ENCODE measurements around the gene GASK1A.

GASK1A gene

GRCh38 chr3:42999212-42999611, 20.1 kb downstream of the GASK1A start:
- TF ChIP-seq, protein P1, sequence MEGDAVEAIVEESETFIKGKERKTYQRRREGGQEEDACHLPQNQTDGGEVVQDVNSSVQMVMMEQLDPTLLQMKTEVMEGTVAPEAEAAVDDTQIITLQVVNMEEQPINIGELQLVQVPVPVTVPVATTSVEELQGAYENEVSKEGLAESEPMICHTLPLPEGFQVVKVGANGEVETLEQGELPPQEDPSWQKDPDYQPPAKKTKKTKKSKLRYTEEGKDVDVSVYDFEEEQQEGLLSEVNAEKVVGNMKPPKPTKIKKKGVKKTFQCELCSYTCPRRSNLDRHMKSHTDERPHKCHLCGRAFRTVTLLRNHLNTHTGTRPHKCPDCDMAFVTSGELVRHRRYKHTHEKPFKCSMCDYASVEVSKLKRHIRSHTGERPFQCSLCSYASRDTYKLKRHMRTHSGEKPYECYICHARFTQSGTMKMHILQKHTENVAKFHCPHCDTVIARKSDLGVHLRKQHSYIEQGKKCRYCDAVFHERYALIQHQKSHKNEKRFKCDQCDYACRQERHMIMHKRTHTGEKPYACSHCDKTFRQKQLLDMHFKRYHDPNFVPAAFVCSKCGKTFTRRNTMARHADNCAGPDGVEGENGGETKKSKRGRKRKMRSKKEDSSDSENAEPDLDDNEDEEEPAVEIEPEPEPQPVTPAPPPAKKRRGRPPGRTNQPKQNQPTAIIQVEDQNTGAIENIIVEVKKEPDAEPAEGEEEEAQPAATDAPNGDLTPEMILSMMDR (IDR thresholded peaks at IDR 0.05), result no peak

- TF ChIP-seq, protein P1 (IDR thresholded peaks at IDR 0.05), result no peak
These were observed 20.5 kb downstream of the GASK1A start for GRCh38 chr3:42999632-43000031.

GRCh38 chr3:43000387-43000786, 21.3 kb downstream of the GASK1A start:
- TF ChIP-seq, protein P1 (IDR thresholded peaks at IDR 0.05), result no peak

GRCh38 chr3:43001094-43001553, 22.0 kb downstream of the GASK1A start:
- TF ChIP-seq, protein P1 (IDR thresholded peaks at IDR 0.05), result no peak

DNA sequence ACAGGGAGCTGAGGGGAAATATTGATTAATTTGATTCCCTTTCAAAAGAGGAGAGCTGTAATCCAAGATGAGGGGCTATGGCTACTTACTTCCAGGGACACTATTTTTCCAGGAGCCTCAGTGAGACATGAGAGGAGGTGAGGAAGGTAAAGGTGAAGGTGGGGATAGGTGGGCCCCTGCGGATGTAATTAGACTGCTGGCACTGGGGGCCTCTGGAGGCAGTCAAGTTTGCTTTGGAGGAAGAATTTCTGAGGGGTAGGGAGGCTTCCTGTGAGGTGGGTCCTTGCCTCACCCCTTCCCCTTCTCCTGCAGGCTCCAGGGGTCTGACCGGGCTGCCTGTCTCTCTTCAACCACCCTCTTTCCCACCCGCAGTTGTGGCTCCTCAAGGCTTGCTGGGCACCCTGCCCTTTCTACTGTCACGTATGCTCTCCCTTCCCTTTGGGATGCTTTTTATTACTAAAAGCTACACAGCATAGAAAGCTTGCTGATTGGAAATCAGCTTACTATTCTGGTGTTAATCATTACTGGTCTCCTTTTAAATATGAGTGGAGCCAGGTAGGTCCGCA, 22.5 kb downstream of the GASK1A start:
- TF ChIP-seq, protein P1 (IDR thresholded peaks at IDR 0.05), result no peak

- TF ChIP-seq, protein P1 (IDR thresholded peaks at IDR 0.05), result no peak
These were observed 25.2 kb downstream of the GASK1A start for GRCh38 chr3:43004282-43004681.

- TF ChIP-seq, protein P1 (IDR thresholded peaks at IDR 0.05), result no peak
These were observed 26.1 kb downstream of the GASK1A start for GRCh38 chr3:43005253-43005652.

DNA sequence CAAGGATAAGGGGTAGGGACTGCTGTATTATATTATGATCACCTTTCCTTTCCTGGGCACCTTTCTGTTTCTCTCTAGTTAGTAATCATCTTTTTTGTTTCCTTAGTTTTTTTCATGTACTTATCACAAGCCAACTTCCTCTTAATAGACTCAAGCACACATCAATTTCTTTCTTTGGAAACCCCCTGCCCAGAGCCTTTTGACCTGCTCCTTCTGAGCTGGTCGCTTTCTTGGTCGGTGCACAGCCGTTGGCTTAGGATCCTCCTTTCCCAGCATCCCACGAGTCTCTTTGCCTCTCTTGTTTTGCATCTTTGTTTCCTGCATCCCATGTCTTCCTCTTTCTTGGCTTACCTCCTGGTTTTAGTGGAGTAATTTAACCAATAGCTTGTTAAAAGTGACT, 26.9 kb downstream of the GASK1A start:
- TF ChIP-seq, protein P1 (IDR thresholded peaks at IDR 0.05), result no peak
